Lung (tissue), 12 donors: Measurements from ENCODE around the gene SLC25A12. TPM values are rescaled to one million over a fixed set of nuclear protein-coding genes. Genes with fewer than 3 reads are reported as not detected.
"Not testable (repeated sequence)": the region's sequence is repeated elsewhere in the genome, so short reads cannot be mapped to it uniquely, and the experiment has no call there.

Source experiments
- ATAC-seq: fragments of 200-7000 bp; cut with Tn5 transposase; one replicate; pipeline ENCODE4 v1.9.1; 2020; ENCODE audit warnings: moderate number of reproducible peaks; ENCODE audit not compliant: insufficient read depth, low FRiP score
- DNase-seq, 3 donors: peaks; one replicate each; pipeline ENCODE4 v3.0.0-alpha.2; 2013 to 2017
- H3K27ac ChIP-seq, 2 donors: one replicate each; pipeline ENCODE4 v1.5.1; 2013; ENCODE audit warnings: mild to moderate bottlenecking in 2 of 2, moderate library complexity in 2 of 2, control low read depth in 1 of 2, inconsistent platforms in 1 of 2, low read depth in 1 of 2, low read length in 1 of 2
- H3K27me3 ChIP-seq, 3 donors: one replicate each; pipeline ENCODE4 v1.5.1; 2013; ENCODE audit warnings: low read length in 2 of 3; ENCODE audit not compliant: control insufficient read depth in 3 of 3, insufficient read depth in 3 of 3
- H3K36me3 ChIP-seq, 4 donors: one replicate each; pipeline ENCODE4 v1.5.1; 2013; ENCODE audit warnings: low read length in 4 of 4, mild to moderate bottlenecking in 1 of 4, moderate library complexity in 1 of 4; ENCODE audit not compliant: control insufficient read depth in 4 of 4, insufficient read depth in 4 of 4
- H3K4me1 ChIP-seq, 5 donors: one replicate each; pipeline ENCODE4 v1.5.1; 2013; ENCODE audit warnings: low read length in 5 of 5, mild to moderate bottlenecking in 2 of 5, moderate library complexity in 1 of 5; ENCODE audit not compliant: control insufficient read depth in 5 of 5, insufficient read depth in 5 of 5
- H3K4me3 ChIP-seq: one replicate; pipeline ENCODE4 v1.5.1; 2013; ENCODE audit warnings: mild to moderate bottlenecking, control low read depth, moderate library complexity
- H3K9ac ChIP-seq, 2 donors: one replicate each; pipeline ENCODE4 v1.5.1; 2013; ENCODE audit warnings: low read length in 2 of 2, control low read depth in 1 of 2; ENCODE audit not compliant: insufficient read depth in 1 of 2
- H3K9me3 ChIP-seq, 4 donors: one replicate each; pipeline ENCODE4 v1.5.1; 2013; ENCODE audit warnings: low read length in 3 of 4, mild to moderate bottlenecking in 1 of 4, moderate library complexity in 1 of 4; ENCODE audit not compliant: control insufficient read depth in 4 of 4, insufficient read depth in 3 of 4
- CTCF ChIP-seq: IDR thresholded peaks from 2 replicates; pipeline ENCODE4 v1.5.1; 2012; ENCODE audit warnings: mild to moderate bottlenecking; ENCODE audit errors: control extremely low read depth, extremely low read depth
- WGBS, 2 donors: extraction: QIAGEN DNeasy Blood & Tissue Kit; methylation state at CpG; one replicate each; pipeline ENCODE4 v1.1.7; 2013; 5-methylcytosine and 5-hydroxymethylcytosine counted together
- polyA plus RNA-seq, 2 donors: library from polyadenylated mRNA; stranded (reverse); fragments of 200-250 nt; gene quantifications; one replicate each; pipeline ENCODE4 v1.2.1, GENCODE V29; 2013
- total RNA-seq, 2 donors: library from RNA; depleted of rRNA in 1 of 2; stranded (reverse); fragments of >200 nt in 1 of 2; gene quantifications; one replicate each; pipeline ENCODE4 v1.2.1, GENCODE V29; 2014 to 2021
- donor health status: control.
- donor health status: control.
- donor health status: Bipolar disorder and iron deficiency.
- donor health status: healthy.
- donor health status: DM: yes; HTN: yes; CAD: no.

Gene SLC25A12
- total and polyA plus RNA-seq, 4 donors, result 6.9 to 22.4 (median 14.2) TPM

GRCh38 chr2:171909266-171909665 lies 15.2 kb upstream of the SLC25A12 start:
- DNase-seq, result no peak
- no peak overlapping the region for H3K27ac ChIP-seq
- no peak overlapping the region for H3K4me3 ChIP-seq
- H3K4me1 ChIP-seq, result no peaks in the 10 kb centered on the region
- WGBS, 2 donors, result 92 to 93% methylated on average over 3 of the region's 3 CpGs
- no peaks in the 10 kb centered on the region for H3K36me3 ChIP-seq
- no peaks in the 10 kb centered on the region for H3K9me3 ChIP-seq
- no peak for TF ChIP-seq CTCF
- no peaks in the 10 kb centered on the region for H3K27me3 ChIP-seq
- no peak for ATAC-seq
- H3K9ac ChIP-seq, result no peak overlapping the region

GRCh38 chr2:171908235-171908634 lies 14.2 kb upstream of the SLC25A12 start:
- no peaks in the 10 kb centered on the region for H3K27me3 ChIP-seq
- no peak for ATAC-seq
- H3K4me3 ChIP-seq, result no peak overlapping the region
- WGBS, 2 donors, result 43 to 88% methylated on average over 1 of the region's 1 CpG
- no peaks in the 10 kb centered on the region for H3K4me1 ChIP-seq
- no peak for TF ChIP-seq CTCF
- H3K9me3 ChIP-seq, result no peaks in the 10 kb centered on the region
- no peak overlapping the region for H3K9ac ChIP-seq
- no peak overlapping the region for H3K27ac ChIP-seq
- H3K36me3 ChIP-seq, result no peaks in the 10 kb centered on the region
- DNase-seq, result no peak

GRCh38 chr2:171902840-171903420 lies 8.9 kb upstream of the SLC25A12 start:
- H3K36me3 ChIP-seq, result no peaks in the 10 kb centered on the region
- ATAC-seq (no peak), DNase-seq (no peak)
- TF ChIP-seq CTCF, result no peak
- no peaks in the 10 kb centered on the region for H3K4me1 ChIP-seq
- 59 to 78% methylated on average over 2 of the region's 2 CpGs for WGBS, 2 donors
- H3K9ac ChIP-seq, result no peak overlapping the region
- no peaks in the 10 kb centered on the region for H3K9me3 ChIP-seq
- H3K4me3 ChIP-seq, result no peak overlapping the region
- H3K27me3 ChIP-seq, result no peaks in the 10 kb centered on the region
- H3K27ac ChIP-seq, result no peak overlapping the region

GRCh38 chr2:171899623-171900282 lies 5.7 kb upstream of the SLC25A12 start:
- not testable (repeated sequence) for H3K4me1 ChIP-seq, H3K27ac ChIP-seq, H3K27me3 ChIP-seq, DNase-seq, H3K4me3 ChIP-seq, H3K9ac ChIP-seq, ATAC-seq, H3K36me3 ChIP-seq, H3K9me3 ChIP-seq
- 94 to 96% methylated on average over 30 to 52 of the region's 58 CpGs for WGBS, 2 donors
